Activated CD4-positive, alpha-beta T cell treated with anti-CD3 and anti-CD28 coated beads, Interleukin-2, amount 10 ng/mL, durations not matched to agents 7 days and 5 days (primary cell): Measurements from ENCODE around the gene DPP10. TPM values are rescaled to one million over a fixed set of nuclear protein-coding genes. Genes with fewer than 3 reads are reported as not detected.

Source experiments
- CTCF ChIA-PET: fragments of 350-600 bp; sonication (Branson Sonifier 250); formaldehyde crosslinking; loops from one replicate; lab custom pipeline; 2021; ENCODE audit warnings: antibody characterized with exemption; lab: Charles Lee
- POLR2A ChIA-PET: fragments of 350-600 bp; sonication (Branson Sonifier 250); formaldehyde crosslinking; loops from one replicate; lab custom pipeline; 2021; ENCODE audit warnings: antibody characterized with exemption; lab: Charles Lee
- DNase-seq: peaks from one replicate; pipeline ENCODE4 v3.0.0-alpha.2; 2020
- H3K27ac Mint-ChIP-seq: one replicate; pipeline ENCODE4 v1.8.0; 2021; ENCODE audit warnings: mild to moderate bottlenecking, moderate library complexity, mixed read lengths
- H3K27me3 Mint-ChIP-seq: one replicate; pipeline ENCODE4 v1.8.0; 2021; ENCODE audit warnings: mixed read lengths
- H3K36me3 Mint-ChIP-seq: one replicate; pipeline ENCODE4 v1.8.0; 2021; ENCODE audit warnings: low read depth, mixed read lengths
- H3K4me1 Mint-ChIP-seq: one replicate; pipeline ENCODE4 v1.8.0; 2021; ENCODE audit warnings: mixed read lengths
- H3K4me3 Mint-ChIP-seq: one replicate; pipeline ENCODE4 v1.8.0; 2021; ENCODE audit warnings: mild to moderate bottlenecking, moderate library complexity, mixed read lengths
- H3K9me3 Mint-ChIP-seq: one replicate; pipeline ENCODE4 v1.8.0; 2021; ENCODE audit warnings: mixed read lengths
- total RNA-seq, 2 experiments: library from RNA; stranded (reverse); gene quantifications; one replicate each; pipeline ENCODE4 v1.2.3, GENCODE V29; 2021

The DPP10 gene
- total RNA-seq, 2 experiments from 2014 or later = not detected

GRCh38 chr2:115183144-115183543 lies 740.7 kb downstream of the DPP10 start:
- H3K27me3 Mint-ChIP-seq = no peaks in the 10 kb centered on the region
- ChIA-PET POLR2A (no interaction called here), CTCF (no interaction called here)
- H3K36me3 Mint-ChIP-seq = no peaks in the 10 kb centered on the region
- peaks cover 5% of the 10 kb centered on the region for H3K9me3 Mint-ChIP-seq
- H3K4me3 Mint-ChIP-seq = no peak overlapping the region
- DNase-seq = no peak
- no peaks in the 10 kb centered on the region for H3K4me1 Mint-ChIP-seq
- H3K27ac Mint-ChIP-seq = no peak overlapping the region

- Mint-ChIP-seq H3K4me1 (no peaks in the 10 kb centered on the region), H3K27ac (no peak overlapping the region), H3K36me3 (no peaks in the 10 kb centered on the region), H3K9me3 (peaks cover 6% of the 10 kb centered on the region), H3K27me3 (no peaks in the 10 kb centered on the region), H3K4me3 (no peak overlapping the region)
- no peak for DNase-seq
- ChIA-PET CTCF (no interaction called here), POLR2A (no interaction called here)
Observed at GRCh38 chr2:115190459-115190858, 748.0 kb downstream of the DPP10 start.

GRCh38 chr2:115194623-115195022 lies 752.2 kb downstream of the DPP10 start:
- no peak for DNase-seq
- no peaks in the 10 kb centered on the region for H3K9me3 Mint-ChIP-seq
- no peaks in the 10 kb centered on the region for H3K36me3 Mint-ChIP-seq
- ChIA-PET POLR2A (no interaction called here), CTCF (no interaction called here)
- no peaks in the 10 kb centered on the region for H3K27me3 Mint-ChIP-seq
- H3K4me3 Mint-ChIP-seq = no peak overlapping the region
- no peak overlapping the region for H3K27ac Mint-ChIP-seq
- H3K4me1 Mint-ChIP-seq = no peaks in the 10 kb centered on the region

GRCh38 chr2:115196587-115196986 lies 754.1 kb downstream of the DPP10 start:
- H3K4me3 Mint-ChIP-seq = no peak overlapping the region
- H3K36me3 Mint-ChIP-seq = no peaks in the 10 kb centered on the region

GRCh38 chr2:115199966-115200365 lies 757.5 kb downstream of the DPP10 start:
- H3K9me3 Mint-ChIP-seq = no peaks in the 10 kb centered on the region
- no peaks in the 10 kb centered on the region for H3K36me3 Mint-ChIP-seq
- ChIA-PET CTCF (no interaction called here), POLR2A (no interaction called here)
- no peaks in the 10 kb centered on the region for H3K27me3 Mint-ChIP-seq
- no peak for DNase-seq
- H3K4me1 Mint-ChIP-seq = no peaks in the 10 kb centered on the region
- no peak overlapping the region for H3K4me3 Mint-ChIP-seq
- no peak overlapping the region for H3K27ac Mint-ChIP-seq

More at GRCh38 chr2:115196587-115196986, 754.1 kb downstream of the DPP10 start:
- ChIA-PET CTCF (no interaction called here), POLR2A (no interaction called here)
- Mint-ChIP-seq H3K9me3 (no peaks in the 10 kb centered on the region), H3K27me3 (no peaks in the 10 kb centered on the region), H3K4me1 (no peaks in the 10 kb centered on the region), H3K27ac (no peak overlapping the region)
- no peak for DNase-seq

- Mint-ChIP-seq H3K4me1 (no peaks in the 10 kb centered on the region), H3K9me3 (no peaks in the 10 kb centered on the region), H3K4me3 (no peak overlapping the region), H3K27me3 (no peaks in the 10 kb centered on the region), H3K27ac (no peak overlapping the region), H3K36me3 (no peaks in the 10 kb centered on the region)
- ChIA-PET POLR2A (no interaction called here), CTCF (no interaction called here)
- no peak for DNase-seq
Observed at GRCh38 chr2:115201386-115201785, 758.9 kb downstream of the DPP10 start.

GRCh38 chr2:115208493-115209164 lies 766.2 kb downstream of the DPP10 start:
- no peaks in the 10 kb centered on the region for H3K27me3 Mint-ChIP-seq
- POLR2A ChIA-PET = no interaction called here
- CTCF ChIA-PET = no interaction called here
- H3K9me3 Mint-ChIP-seq = peaks cover 5% of the 10 kb centered on the region
- H3K4me3 Mint-ChIP-seq = no peak overlapping the region
- H3K27ac Mint-ChIP-seq = no peak overlapping the region
- H3K36me3 Mint-ChIP-seq = no peaks in the 10 kb centered on the region
- DNase-seq = no peak
- no peaks in the 10 kb centered on the region for H3K4me1 Mint-ChIP-seq

GRCh38 chr2:115214050-115214449 lies 771.6 kb downstream of the DPP10 start:
- Mint-ChIP-seq H3K4me3 (no peak overlapping the region), H3K27ac (no peak overlapping the region), H3K27me3 (no peaks in the 10 kb centered on the region), H3K36me3 (no peaks in the 10 kb centered on the region), H3K9me3 (peaks cover 8% of the 10 kb centered on the region), H3K4me1 (no peaks in the 10 kb centered on the region)
- no peak for DNase-seq
- ChIA-PET CTCF (no interaction called here), POLR2A (no interaction called here)

GRCh38 chr2:115219296-115219695 lies 776.9 kb downstream of the DPP10 start:
- no peak overlapping the region for H3K27ac Mint-ChIP-seq
- POLR2A ChIA-PET = no interaction called here
- DNase-seq = no peak
- peaks cover 8% of the 10 kb centered on the region for H3K9me3 Mint-ChIP-seq
- H3K4me1 Mint-ChIP-seq = no peaks in the 10 kb centered on the region
- CTCF ChIA-PET = interaction anchor here (1.3 kb wide), 1 partner anchor 137 kb away, joined by 3 read pairs; no protein-coding TSS in a partner anchor
- no peaks in the 10 kb centered on the region for H3K27me3 Mint-ChIP-seq
- no peak overlapping the region for H3K4me3 Mint-ChIP-seq
- no peaks in the 10 kb centered on the region for H3K36me3 Mint-ChIP-seq

- DNase-seq = no peak
- no peaks in the 10 kb centered on the region for H3K4me1 Mint-ChIP-seq
- peaks cover 8% of the 10 kb centered on the region for H3K9me3 Mint-ChIP-seq
- POLR2A ChIA-PET = no interaction called here
- no peaks in the 10 kb centered on the region for H3K36me3 Mint-ChIP-seq
- H3K4me3 Mint-ChIP-seq = no peak overlapping the region
- no peaks in the 10 kb centered on the region for H3K27me3 Mint-ChIP-seq
- H3K27ac Mint-ChIP-seq = no peak overlapping the region
- CTCF ChIA-PET = no interaction called here
Observed at GRCh38 chr2:115234186-115234585, 791.7 kb downstream of the DPP10 start.

GRCh38 chr2:115234737-115235136 lies 792.3 kb downstream of the DPP10 start:
- no peaks in the 10 kb centered on the region for H3K4me1 Mint-ChIP-seq
- ChIA-PET POLR2A (no interaction called here), CTCF (no interaction called here)
- no peak overlapping the region for H3K27ac Mint-ChIP-seq
- DNase-seq = no peak
- H3K9me3 Mint-ChIP-seq = peaks cover 10% of the 10 kb centered on the region
- no peaks in the 10 kb centered on the region for H3K27me3 Mint-ChIP-seq
- no peak overlapping the region for H3K4me3 Mint-ChIP-seq
- no peaks in the 10 kb centered on the region for H3K36me3 Mint-ChIP-seq

GRCh38 chr2:115248066-115248465 lies 805.6 kb downstream of the DPP10 start:
- Mint-ChIP-seq H3K4me3 (no peak overlapping the region), H3K27me3 (no peaks in the 10 kb centered on the region), H3K36me3 (no peaks in the 10 kb centered on the region), H3K4me1 (no peaks in the 10 kb centered on the region), H3K27ac (no peak overlapping the region), H3K9me3 (no peaks in the 10 kb centered on the region)
- DNase-seq = no peak
- ChIA-PET POLR2A (no interaction called here), CTCF (no interaction called here)

- Mint-ChIP-seq H3K4me3 (no peak overlapping the region), H3K27ac (no peak overlapping the region), H3K36me3 (no peaks in the 10 kb centered on the region), H3K9me3 (peaks cover 4% of the 10 kb centered on the region), H3K4me1 (no peaks in the 10 kb centered on the region), H3K27me3 (no peaks in the 10 kb centered on the region)
- POLR2A ChIA-PET = no interaction called here
- CTCF ChIA-PET = no interaction called here
- no peak for DNase-seq
Observed at GRCh38 chr2:115277366-115277765, 834.9 kb downstream of the DPP10 start.

GRCh38 chr2:115285416-115285815 lies 843.0 kb downstream of the DPP10 start:
- H3K27me3 Mint-ChIP-seq = no peaks in the 10 kb centered on the region
- no peaks in the 10 kb centered on the region for H3K4me1 Mint-ChIP-seq
- no peak overlapping the region for H3K27ac Mint-ChIP-seq
- H3K4me3 Mint-ChIP-seq = no peak overlapping the region
- DNase-seq = no peak
- ChIA-PET CTCF (no interaction called here), POLR2A (no interaction called here)
- no peaks in the 10 kb centered on the region for H3K36me3 Mint-ChIP-seq
- H3K9me3 Mint-ChIP-seq = no peaks in the 10 kb centered on the region
